HG03439 (cell line): ENCODE data around the gene E4F1.

Experiments
- ATAC-seq: cut with Tn5 transposase; IDR thresholded peaks from one replicate; pipeline ENCODE4 v1.9.1; 2021; ENCODE audit warnings: mild to moderate bottlenecking, moderate library complexity; ENCODE audit not compliant: unreplicated experiment

Gene E4F1

DNA sequence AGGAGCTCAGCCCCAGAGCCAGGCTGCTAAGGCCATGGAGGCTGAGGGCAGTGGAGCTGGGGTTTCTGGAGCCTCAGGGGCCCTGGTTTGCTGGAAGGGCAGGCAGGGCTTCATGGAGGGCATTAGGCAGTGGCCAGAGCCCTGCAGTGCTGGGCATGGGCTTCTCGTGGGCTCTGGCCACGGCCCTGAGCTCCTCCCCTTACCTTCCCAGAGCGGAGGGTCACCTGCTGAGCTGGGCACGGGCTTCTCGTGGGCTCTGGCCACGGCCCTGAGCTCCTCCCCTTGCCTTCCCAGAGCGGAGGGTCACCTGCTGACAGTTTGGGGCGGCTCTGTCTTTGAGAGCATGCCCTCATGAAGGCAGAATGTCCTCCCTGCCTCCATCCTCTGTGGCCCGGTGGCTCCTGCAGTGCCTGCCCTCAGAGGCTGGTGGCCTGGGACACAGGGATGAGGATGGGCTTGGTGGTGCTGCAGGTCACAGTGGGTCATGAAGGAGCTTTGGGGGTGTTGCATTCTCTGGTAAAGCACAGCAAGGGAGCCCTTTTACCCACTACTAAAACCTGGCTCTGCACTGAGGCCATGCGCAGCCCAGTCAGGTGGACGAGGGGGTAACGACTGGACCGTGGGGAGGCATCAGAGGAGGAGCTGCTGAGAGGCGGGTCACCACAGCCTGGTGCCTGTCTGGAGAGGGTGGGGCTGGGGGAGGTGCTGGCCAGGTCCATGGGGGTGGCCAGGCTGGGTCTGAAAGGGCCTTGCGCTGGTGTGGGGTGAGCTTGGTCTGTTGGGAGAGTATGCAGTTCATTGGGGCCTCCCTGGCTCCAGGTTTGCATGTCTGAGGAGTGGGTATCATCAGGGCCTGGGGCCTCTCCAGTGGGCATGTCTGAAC is 47.4 kb downstream of the E4F1 start:
- ATAC-seq, result no peak

DNA sequence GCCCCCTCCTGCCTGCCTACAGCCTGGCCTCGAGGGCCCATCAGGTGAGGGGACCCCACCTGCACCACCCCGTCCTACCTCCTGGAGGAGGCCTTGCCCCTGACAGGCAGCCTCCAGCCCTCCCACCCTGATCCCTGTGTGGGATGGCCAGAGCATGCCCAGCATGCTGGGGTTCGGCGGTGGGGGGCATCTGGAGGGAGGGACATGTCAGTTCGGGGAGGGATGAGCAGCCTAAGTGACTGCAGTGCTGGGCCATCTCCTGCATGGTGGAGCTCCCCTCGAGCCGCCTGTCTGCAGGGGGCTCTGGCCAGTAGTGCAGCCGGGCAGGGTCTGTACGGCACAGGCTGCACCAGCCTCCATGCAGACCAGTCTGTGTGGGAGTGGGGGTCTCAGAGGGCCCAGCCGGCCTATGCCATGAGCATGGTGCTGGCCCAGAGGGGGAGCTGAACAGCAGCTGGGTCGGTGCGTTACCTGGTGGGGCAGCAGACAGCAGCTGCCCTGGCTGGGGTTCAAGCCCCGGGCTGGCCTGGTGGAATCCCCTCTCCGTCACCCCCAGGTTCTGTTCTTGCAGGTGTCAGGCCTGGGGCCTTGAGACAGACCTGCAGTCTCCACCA is 48.6 kb downstream of the E4F1 start:
- ATAC-seq, result no peak

DNA sequence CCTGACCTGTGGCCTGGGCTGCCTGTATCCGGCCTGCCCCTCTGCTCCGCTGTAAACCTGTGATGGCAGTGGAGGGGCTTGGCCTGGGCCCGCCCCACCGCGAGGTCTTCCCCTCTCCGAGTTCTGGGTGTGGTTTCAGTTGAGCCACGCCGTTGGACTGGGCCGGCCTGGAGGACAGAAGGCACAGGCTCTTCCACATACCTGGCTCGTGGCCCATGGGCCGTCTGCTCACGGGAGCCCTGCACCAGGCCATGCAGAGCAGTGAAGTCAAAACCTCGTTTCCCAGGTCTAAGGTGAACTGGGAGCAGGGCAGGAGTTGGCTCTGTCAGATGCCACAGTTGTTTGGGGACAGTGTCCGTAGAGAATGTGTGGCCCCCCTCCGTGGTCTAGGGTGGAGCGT is 50.1 kb downstream of the E4F1 start:
- ATAC-seq, result no peak

DNA sequence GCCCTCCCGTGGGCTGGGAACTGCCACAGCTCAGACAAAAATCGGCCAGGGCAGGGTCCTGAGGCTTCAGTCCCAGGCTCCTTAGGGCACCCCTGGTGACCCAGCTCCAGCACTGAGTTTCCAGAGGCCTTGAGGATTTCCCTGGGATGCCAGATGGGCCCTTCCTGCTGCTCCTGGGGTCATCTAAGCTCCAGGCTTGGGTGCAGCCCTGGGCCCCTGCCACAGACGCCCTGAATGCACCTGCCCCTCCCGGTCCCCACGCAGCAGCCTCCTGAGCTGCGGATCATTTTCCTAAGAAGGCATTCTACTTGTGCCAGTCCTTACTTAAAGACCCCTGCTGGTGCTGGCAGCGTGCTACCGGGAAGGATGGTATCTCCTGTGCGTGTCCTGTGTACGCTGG is 50.5 kb downstream of the E4F1 start:
- ATAC-seq, result no peak

DNA sequence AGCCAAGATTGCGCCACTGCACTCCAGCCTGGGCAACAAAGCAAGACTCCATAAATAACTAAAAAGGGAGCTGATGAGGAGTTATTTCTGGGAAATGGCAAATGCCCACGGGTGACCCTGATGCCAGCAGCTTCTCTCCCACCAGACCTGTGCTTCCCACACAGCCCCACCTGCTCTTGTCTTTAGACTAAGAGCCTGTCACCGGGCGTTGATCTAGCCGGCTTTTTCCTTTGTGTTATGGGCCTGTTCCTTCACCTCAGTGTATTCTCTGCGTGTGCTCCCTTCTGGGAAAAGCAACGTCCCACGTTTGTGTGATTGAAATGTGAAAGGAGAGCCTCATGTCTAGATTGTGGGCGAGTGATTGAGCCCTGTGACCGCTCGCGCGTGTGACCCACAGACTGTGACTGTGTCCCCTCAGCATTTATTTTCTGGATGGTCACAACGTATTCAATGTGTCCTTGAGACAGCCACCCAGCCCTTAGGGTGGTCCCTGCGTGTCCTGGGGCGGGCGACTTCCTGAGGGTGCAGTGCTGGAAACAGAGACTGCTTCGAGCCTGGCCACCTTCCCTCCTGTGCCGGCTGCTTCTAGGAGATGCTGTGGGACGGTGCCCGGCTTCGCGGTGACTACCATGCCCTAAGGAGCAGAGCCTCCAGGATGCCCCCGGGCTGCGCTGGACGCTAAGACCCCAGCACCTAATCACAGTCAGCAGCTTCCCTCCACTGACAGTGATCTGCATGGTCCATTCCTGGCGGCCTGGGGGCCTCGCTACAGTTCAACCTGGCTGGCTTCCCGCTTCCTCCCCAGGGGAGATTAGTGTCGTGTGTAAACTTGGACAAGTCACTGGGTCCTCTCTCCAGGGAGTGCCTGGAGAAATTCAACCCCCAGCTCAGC is 52.3 kb downstream of the E4F1 start:
- no peak for ATAC-seq

DNA sequence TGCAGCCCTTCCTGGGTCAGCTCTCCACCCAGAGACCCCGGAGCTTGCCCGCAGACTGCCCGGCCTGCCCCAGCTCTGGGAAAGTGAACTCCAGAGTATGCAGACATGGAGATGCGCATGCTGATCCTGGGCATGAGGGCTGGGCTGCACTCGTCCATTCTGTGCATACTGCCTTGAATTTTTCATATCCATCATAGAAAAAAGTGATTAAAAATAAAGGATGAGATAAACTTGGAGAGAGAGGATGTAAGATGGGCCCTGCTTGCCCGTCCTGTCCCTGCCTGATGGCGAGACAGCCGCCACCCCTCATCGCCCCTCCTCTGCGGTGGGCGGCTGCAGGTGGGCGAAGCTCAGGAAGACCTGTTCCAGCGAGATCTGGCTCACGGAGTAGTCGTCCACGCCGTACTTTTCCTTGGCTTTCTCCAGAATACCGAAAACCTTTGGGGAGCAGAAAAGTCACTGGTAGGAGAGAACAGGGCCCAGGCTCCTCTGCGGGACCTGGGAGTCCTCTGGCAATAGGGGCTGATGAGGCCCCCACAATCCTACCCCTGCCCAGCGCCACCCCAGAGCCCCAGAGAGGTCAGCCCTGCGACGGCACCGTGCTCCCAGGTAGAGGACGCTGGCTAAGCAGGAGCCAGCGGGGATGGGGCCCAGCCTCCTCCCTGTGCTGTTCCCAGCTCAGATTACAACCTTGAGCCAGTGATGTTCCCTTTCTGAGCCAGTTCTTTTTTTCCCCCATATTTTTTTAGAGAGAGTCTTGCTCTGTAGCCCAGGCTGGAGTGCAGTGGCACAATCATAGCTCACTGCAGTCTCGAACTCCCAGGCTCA is 53.2 kb downstream of the E4F1 start:
- ATAC-seq, result no peak

DNA sequence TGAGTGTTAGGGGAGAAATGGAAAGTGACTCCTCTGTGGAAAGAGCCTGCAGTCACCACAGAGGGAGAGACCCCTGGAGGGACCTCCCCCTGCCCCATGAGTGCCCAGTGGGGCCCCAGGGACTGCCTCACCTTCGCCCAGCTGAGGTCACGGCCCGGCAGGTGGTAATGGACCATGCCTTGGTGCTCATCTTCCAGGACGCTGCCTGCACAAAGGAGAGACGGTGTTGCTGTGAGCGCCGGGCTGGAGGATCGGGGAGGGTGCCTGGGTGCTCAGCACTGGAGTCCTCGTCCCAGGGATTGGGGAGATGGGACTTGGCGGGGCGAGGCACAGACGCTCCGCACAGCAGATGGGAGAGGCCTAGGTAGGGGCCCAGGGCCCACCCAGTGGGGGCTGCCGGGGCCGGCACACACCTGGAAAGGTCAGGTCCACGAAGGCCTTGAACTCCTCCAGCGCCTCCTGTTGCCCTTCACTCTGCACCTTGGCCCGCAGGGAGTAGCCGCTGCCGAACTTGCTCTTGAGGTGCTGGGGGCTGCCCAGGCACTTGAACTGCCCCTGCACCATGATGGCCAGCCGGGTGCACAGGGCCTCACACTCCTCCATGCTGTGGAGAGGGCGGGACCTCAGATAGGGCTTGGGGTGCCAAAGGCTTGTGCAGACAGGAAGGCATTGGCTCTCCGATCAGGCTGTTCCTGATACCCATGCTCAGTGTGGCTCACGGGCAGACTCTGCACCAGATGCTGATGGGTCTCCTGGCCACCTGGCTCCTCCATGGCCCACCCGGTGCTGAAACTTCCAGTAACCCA is 54.3 kb downstream of the E4F1 start:
- no peak for ATAC-seq

DNA sequence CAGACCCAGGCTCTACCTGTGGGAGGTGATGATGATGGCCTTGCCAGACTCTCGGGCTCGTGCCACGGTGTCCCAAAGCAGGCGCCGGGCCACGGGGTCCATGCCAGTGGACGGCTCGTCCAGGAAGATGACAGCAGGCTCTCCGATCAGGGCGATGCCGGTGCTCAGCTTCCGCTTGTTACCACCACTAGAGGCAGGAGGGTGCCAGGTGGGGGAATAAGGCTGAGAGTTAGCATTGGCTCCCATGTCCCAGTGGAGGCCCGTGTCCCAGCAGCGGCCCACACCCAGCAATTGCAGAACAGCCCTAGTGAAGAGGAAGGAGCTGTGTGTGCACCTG is 54.8 kb downstream of the E4F1 start:
- ATAC-seq, result no peak

DNA sequence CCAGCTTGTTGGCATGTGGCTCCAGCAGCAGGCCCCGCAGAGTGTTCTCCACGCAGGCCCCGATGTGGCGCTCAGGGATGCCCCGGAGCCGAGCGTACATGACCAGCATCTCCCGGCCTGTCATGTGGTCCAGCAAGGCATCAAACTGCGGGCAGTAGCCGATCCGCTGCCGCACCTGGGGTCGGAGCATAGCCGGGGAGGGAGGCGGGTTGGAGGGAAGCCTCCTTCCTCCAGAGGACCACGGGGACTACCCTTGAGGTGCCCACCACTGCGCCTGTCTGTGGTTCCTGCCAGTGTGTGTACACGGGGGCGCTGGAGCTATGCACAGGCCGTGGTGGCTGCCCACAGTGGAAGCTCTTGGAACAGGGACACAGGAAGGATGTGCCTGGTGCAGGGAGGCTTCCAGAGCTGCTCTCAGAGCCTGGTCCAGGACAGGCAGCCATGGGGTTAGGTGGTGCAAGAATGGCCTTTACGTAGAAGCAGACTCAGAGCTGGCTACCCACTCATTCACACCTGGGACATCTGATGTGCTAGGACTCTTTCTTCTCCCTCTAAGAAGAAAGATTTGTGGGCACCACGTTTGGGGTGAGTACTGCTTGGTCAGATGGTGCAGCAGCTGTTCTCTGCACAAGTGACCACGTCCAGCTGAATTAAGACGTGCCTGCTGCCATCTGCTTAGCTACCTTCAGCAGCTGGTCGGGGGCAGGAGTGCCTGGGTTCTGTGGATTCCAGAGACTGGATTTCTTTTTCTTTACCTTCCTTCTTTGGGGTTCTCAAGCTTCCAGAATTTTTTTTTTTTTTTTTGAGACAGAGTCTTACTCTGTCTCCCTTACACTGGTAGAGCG is 55.8 kb downstream of the E4F1 start:
- ATAC-seq, result no peak

DNA sequence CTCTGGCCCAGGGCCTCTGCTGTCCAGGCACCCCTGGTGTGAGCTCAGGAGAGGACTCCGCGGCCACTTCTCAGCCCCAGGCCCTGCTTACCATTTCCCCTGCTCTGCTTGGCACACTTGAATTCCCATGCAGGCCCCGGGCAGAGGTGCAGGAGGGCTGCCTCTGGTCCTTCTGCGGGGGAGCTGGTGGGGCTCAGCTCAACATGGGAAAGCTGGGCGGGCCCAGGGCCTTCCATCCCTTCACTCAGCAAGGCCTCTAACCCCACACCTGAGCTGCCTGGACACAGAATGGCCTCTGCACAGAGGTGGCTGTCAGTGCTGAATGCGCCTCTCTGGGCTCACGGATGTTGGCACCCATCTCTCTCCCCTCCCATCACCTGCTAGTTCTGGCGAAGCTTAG is 57.1 kb downstream of the E4F1 start:
- no peak for ATAC-seq

DNA sequence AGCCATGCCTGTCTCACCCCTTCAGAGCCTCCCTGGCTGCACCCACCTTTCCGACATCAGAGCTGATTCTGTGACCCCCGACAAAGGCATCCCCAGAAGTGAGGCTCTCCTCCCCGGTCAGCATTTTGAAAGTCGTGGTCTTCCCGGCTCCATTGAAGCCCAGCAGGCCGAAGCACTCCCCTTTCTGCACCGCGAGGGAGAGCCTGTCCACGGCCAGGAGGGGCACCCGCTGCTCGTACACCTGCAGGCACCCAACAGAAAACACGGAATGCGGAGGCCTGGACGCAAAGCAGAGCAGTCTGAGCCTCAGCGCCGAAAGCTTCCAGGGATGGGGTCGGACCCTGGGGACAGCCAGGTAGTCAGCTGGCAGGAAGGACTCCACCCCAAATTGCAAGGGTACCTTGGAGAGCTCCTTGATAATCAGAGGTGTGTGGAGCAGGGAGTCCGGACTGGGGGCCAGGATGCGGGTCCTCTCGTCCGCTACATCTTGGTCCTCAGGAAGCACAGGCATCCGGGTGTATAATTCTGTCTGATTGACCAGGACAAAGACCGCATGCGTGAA is 57.7 kb downstream of the E4F1 start:
- no peak for ATAC-seq

DNA sequence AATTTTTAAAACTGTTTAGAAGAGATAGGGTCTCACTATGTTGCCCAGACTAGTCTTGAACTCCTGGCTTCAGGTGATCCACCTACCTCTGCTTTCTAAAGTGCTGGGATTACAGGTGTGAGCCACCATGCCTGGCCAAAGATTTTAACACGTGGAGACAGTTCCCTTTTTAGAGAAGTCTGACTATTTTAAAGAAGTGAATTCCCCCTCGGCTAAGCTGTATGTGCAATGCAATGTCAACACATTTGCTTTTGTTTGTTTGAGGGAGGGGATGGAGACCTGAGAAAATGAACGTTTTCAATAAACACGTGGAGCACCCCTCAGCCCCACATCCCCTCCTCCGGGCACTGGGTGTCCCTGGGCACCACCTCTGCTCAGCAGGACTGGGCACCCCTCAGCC is 58.9 kb downstream of the E4F1 start:
- no peak for ATAC-seq

DNA sequence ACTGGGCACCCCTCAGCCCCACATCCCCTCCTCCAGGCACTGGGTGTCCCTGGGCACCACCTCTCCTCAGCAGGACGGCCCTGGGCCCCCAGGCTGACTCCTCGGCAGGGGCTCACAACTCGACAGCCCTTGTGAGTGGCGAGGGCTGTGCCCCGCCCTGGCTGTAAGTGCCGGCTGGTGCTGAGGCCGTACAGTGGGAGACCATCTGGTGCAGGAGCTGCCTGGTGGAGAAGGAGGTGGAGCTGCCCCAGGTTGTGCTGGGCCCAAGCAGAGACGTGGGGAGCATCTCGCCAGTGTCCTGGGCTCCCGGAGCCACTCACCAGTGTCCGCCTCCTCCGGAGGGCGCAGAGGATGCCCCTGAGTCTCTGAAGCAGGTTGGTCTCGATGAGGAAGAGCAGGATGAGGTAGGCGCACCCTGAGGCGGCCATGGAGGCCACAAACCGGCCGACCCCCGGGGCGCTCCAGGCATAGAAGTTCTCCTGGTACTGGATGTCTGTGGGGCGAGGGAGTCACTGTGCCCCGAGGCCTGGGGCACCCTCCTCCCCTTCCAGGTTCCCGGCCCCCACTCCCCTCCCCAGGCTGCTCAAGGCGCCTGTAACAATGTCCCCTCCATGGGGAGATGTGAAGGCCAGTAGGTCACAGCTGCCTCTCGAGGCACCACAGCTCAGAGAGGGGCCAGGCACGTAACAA is 59.6 kb downstream of the E4F1 start:
- ATAC-seq, result no peak

DNA sequence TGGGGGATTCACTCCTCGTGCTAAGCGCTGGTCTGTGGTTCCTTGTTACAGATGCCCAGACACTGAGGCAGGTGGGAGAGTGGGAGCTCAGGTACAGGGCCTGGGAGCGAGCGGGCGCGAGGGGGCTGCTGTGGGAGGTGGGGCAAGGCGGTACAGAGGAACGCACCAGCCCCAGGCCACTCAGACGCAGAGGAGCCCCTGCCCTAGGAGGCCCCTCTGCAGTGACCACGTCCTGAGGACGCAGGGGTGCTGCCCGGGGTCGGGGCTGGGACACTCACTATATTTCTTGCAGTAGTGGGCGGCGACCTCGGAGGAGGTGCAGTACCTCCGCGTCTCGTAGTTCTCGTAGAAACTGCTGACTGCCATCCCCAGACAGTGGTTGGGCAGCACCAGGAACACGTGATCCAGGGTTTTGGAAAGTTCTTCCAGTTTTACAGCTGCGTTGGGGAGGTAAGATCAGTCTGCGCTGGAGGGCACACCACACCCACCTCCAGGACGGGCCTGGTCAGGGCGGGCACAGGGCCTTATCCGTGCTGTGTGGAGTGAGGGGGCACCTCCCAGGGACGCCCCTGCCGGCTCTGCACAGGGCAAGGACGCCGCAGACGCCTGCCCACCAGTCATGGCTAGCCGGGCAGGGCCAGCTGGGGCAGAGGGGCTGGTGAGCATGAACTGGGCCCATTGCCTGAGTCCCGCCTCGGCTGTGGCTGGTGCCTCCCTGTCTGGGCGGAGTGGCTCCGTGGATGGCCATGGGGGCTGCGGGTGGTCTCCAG is 60.8 kb downstream of the E4F1 start:
- no peak for ATAC-seq

DNA sequence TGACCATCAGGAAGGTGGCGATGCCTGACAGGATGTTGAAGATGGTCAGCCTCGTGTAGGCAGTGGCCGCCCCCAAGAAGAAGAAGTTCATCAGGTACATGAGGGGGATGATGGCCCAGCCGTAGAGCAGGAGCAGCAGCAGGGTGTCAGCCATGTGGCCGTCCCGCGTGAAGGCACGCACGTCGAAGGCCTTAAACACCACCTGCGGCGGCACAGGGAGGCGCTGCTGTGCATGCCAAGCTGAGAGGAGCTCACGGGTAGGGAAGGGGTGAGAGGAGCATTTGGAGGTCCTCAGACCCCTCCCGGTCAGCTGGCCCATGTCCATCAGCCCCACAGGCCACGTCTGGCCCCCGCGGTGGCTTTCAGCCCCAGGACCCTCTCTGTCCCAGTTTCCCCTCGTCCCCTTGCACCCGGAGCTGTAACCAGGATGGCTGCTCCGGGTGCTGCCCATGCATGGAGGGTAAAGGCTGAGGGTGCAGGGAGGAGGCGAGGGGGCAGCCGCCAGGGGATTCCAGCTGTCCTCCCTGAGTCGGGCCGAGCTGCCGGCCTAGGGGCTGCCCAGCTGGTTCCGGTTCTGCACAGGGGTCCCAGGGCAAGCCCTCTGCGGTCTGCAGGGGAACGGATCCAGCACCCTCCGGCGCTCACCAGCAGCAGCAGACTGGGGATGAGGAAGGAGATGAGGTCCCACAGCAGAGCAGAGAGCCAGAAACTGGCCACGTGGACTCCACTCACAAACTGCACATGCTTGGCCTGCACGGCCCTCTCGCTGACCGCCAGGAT is 61.6 kb downstream of the E4F1 start:
- ATAC-seq, result no peak
